WI38 (cell line): ENCODE data around the gene TCP11L1.
"Not testable (repeated sequence)": the region's sequence is repeated elsewhere in the genome, so short reads cannot be mapped to it uniquely, and the experiment has no call there.

Experiments
- H3K4me3 ChIP-seq: 2 replicates; pipeline ENCODE4 v1.5.1; 2011; ENCODE audit warnings: low read depth, mild to moderate bottlenecking, control low read depth, low read length
- CTCF ChIP-seq: IDR thresholded peaks from 2 replicates; pipeline ENCODE4 v1.5.1; 2012; ENCODE audit warnings: low read depth, mild to moderate bottlenecking, control low read depth, low read length

The TCP11L1 gene

GRCh38 chr11:33094157-33094556, 54.8 kb downstream of the TCP11L1 start:
- TF ChIP-seq CTCF = no peak

GRCh38 chr11:33103836-33104235, 64.5 kb downstream of the TCP11L1 start:
- no peak overlapping the region for H3K4me3 ChIP-seq

More at GRCh38 chr11:33094157-33094556, 54.8 kb downstream of the TCP11L1 start:
- no peak overlapping the region for H3K4me3 ChIP-seq

DNA sequence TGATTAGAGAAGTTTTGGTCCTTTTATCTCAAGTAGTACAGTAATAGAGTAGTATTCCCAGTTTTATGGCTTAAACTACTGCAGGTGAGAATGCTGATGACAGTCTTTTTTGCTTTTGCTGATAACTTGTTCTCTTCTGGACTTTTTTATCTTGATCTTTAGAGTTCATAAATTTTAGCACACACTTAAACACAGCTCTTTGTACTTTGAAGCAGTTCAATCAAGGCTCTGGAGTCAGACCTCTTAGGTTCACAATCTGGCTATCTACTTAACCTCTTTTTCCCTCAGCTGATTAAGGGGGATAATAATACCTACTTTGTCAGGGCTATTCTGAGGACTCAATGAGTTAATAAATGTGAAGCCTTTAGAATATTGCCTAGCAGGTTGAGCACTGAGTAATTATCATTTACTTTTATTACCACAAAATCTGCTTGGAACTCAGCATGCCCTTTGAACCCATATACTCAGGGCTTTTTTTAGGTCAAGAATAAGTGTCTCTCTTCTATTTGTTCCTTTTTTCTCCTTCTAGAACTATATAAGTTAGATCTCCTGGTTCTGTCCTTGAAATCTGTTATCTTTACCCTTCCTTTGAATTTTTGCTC, 70.0 kb downstream of the TCP11L1 start:
- TF ChIP-seq CTCF = no peak
- no peak overlapping the region for H3K4me3 ChIP-seq

More at GRCh38 chr11:33103836-33104235, 64.5 kb downstream of the TCP11L1 start:
- TF ChIP-seq CTCF = no peak

DNA sequence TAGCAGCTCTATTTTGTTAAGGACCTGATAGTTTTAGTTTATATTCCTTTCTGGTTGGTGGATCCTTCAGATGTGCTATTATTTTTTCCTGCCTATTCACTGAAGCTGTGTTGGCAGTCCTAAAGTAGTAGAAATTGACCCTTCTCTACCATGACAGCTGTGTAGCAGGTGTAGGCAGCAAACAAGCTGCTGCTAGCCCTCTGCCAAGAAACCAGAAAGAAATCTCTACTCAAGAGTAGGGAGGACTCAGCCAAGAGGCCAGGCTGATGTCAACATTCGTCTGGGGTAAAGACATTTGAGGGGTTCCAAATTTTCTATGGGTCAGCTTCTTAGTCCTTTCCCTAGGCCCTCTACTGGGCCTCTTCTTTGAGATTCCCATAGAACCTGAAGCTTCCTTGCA, 70.7 kb downstream of the TCP11L1 start:
- no peak for TF ChIP-seq CTCF
- no peak overlapping the region for H3K4me3 ChIP-seq

- no peak for TF ChIP-seq CTCF
- H3K4me3 ChIP-seq = no peak overlapping the region
Measured at GRCh38 chr11:33116535-33116934, 77.2 kb downstream of the TCP11L1 start.

- H3K4me3 ChIP-seq = not testable (repeated sequence)
Measured at GRCh38 chr11:33122696-33123095, 83.3 kb downstream of the TCP11L1 start.
